Suprapubic skin (tissue), 4 donors: ENCODE measurements around the gene ZNF423. TPM values are rescaled to one million over a fixed set of nuclear protein-coding genes. Genes with fewer than 3 reads are reported as not detected.
"Not testable (repeated sequence)": the region's sequence is repeated elsewhere in the genome, so short reads cannot be mapped to it uniquely, and the experiment has no call there.

Experiments
- DNase-seq, 2 donors: peaks; one replicate each; pipeline ENCODE4 v3.0.0-alpha.2; 2019; ENCODE audit warnings: low spot score in 2 of 2
- H3K27ac ChIP-seq: fragments of 200-600 bp; sonication (generic); one replicate; pipeline ENCODE4 v1.5.1; 2019
- H3K27me3 ChIP-seq: fragments of 200-600 bp; sonication (generic); one replicate; pipeline ENCODE4 v1.5.1; 2019
- H3K36me3 ChIP-seq: fragments of 200-600 bp; sonication (generic); one replicate; pipeline ENCODE4 v1.5.1; 2019
- H3K4me1 ChIP-seq: fragments of 200-600 bp; sonication (generic); one replicate; pipeline ENCODE4 v1.5.1; 2019
- H3K4me3 ChIP-seq: fragments of 200-600 bp; sonication (generic); one replicate; pipeline ENCODE4 v1.5.1; 2019; ENCODE audit warnings: mild to moderate bottlenecking
- H3K9me3 ChIP-seq: fragments of 200-600 bp; sonication (generic); one replicate; pipeline ENCODE4 v1.5.1; 2019
- EP300 ChIP-seq: sonication (generic); formaldehyde crosslinking; IDR thresholded peaks from one replicate; pipeline ENCODE4 v1.6.1; 2017; ENCODE audit warnings: antibody characterized with exemption
- POLR2A ChIP-seq, 2 donors: fragments of 450-650 bp; IDR thresholded peaks; one replicate each; pipeline ENCODE4 v1.6.1; 2017; ENCODE audit warnings: antibody characterized with exemption in 2 of 2, mild to moderate bottlenecking in 2 of 2, moderate library complexity in 2 of 2
- POLR2AphosphoS5 ChIP-seq, 3 donors: sonication (generic); formaldehyde crosslinking; IDR thresholded peaks; one replicate each; pipeline ENCODE4 v1.6.1; 2017; ENCODE audit warnings: antibody characterized with exemption in 3 of 3
- WGBS: methylation state at CpG from one replicate; pipeline ENCODE4 v1.1.5; 2018; 5-methylcytosine and 5-hydroxymethylcytosine counted together
- total RNA-seq, 4 donors: library from RNA; depleted of rRNA; stranded (reverse); fragments of >200 nt; gene quantifications; one replicate each; pipeline ENCODE4 v1.1.0, GENCODE V29; 2016
- TF ChIP-seq, protein P1 (sequence below), 2 donors: fragments of 200-600 bp in 1 of 2; fragments of 450-650 bp in 1 of 2; sonication (generic) in 1 of 2; IDR thresholded peaks; one replicate each; pipeline ENCODE4 v1.5.1; 2016 to 2019; ENCODE audit warnings: antibody characterized with exemption in 2 of 2, mild to moderate bottlenecking in 1 of 2, moderate library complexity in 1 of 2

The ZNF423 gene
- total RNA-seq, 4 donors from 2014 or later: 1.3 to 5.3 (median 1.9) TPM

- WGBS: 98% methylated on average over 6 of the region's 7 CpGs
- H3K36me3 ChIP-seq: no peaks in the 10 kb centered on the region
- H3K27me3 ChIP-seq: no peaks in the 10 kb centered on the region
- H3K4me1 ChIP-seq: no peaks in the 10 kb centered on the region
- no peak overlapping the region for H3K27ac ChIP-seq
- no peak for DNase-seq
- TF ChIP-seq, protein P1, sequence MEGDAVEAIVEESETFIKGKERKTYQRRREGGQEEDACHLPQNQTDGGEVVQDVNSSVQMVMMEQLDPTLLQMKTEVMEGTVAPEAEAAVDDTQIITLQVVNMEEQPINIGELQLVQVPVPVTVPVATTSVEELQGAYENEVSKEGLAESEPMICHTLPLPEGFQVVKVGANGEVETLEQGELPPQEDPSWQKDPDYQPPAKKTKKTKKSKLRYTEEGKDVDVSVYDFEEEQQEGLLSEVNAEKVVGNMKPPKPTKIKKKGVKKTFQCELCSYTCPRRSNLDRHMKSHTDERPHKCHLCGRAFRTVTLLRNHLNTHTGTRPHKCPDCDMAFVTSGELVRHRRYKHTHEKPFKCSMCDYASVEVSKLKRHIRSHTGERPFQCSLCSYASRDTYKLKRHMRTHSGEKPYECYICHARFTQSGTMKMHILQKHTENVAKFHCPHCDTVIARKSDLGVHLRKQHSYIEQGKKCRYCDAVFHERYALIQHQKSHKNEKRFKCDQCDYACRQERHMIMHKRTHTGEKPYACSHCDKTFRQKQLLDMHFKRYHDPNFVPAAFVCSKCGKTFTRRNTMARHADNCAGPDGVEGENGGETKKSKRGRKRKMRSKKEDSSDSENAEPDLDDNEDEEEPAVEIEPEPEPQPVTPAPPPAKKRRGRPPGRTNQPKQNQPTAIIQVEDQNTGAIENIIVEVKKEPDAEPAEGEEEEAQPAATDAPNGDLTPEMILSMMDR (IDR thresholded peaks at IDR 0.05): no peak
- no peak for TF ChIP-seq EP300
- no peak for TF ChIP-seq POLR2A (IDR thresholded peaks at IDR 0.05)
- no peak for TF ChIP-seq POLR2AphosphoS5 (IDR thresholded peaks at IDR 0.05)
- no peak overlapping the region for H3K4me3 ChIP-seq
- H3K9me3 ChIP-seq: no peaks in the 10 kb centered on the region
These were observed 176.8 kb downstream of the ZNF423 start for GRCh38 chr16:49679095-49679494.

GRCh38 chr16:49677661-49678060 lies 178.3 kb downstream of the ZNF423 start:
- not testable (repeated sequence) for H3K36me3 ChIP-seq, H3K27me3 ChIP-seq, H3K27ac ChIP-seq, H3K4me3 ChIP-seq, DNase-seq, H3K9me3 ChIP-seq, H3K4me1 ChIP-seq
- 83% methylated on average over 6 of the region's 6 CpGs for WGBS

DNA sequence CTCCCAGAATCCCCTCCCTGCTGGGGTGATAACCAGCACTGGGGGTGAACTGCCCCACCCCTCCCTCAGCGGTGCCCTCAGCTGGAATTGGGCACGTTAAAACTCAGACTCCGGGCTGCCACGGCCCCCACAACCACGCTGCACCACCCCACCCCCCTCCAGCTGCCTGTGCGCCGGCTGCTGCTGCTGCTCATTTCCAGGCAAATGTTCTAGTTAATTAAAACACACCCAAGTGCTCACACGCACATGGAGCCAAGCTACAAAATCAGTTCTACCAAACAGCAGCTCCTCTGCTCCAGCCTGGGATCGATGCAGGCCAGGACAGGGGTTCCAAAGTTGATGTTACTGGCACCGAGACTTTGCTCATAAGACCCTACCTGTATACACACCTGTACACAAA lies 180.5 kb downstream of the ZNF423 start:
- TF ChIP-seq POLR2A (IDR thresholded peaks at IDR 0.05): no peak
- TF ChIP-seq EP300: no peak
- no peak for TF ChIP-seq POLR2AphosphoS5 (IDR thresholded peaks at IDR 0.05)
- TF ChIP-seq, protein P1 (IDR thresholded peaks at IDR 0.05): no peak
- no peaks in the 10 kb centered on the region for H3K4me1 ChIP-seq
- DNase-seq: no peak
- H3K36me3 ChIP-seq: no peaks in the 10 kb centered on the region
- no peaks in the 10 kb centered on the region for H3K27me3 ChIP-seq
- H3K9me3 ChIP-seq: no peaks in the 10 kb centered on the region
- no peak overlapping the region for H3K27ac ChIP-seq
- H3K4me3 ChIP-seq: no peak overlapping the region
- 20% methylated on average over 1 of the region's 10 CpGs for WGBS

DNA sequence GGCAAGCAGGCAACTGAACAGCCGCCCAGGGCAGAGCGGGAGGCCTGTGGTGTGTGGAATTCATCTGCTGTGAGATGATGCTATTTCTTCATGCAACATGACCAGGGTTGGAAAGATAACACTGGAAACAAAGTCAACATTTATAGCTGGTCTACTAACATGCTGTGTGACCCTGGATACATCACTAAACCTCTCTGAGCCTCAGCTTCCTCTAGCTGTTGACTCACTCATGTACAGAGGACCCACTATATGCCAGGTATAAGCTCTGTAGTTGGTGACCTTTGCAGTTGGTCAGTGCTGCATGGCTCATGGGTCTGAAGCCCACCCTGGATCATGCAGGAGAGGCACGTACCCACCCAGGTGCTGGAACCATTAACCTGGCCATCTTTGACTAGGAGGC lies 180.9 kb downstream of the ZNF423 start:
- TF ChIP-seq POLR2A (IDR thresholded peaks at IDR 0.05): no peak
- TF ChIP-seq POLR2AphosphoS5 (IDR thresholded peaks at IDR 0.05): no peak
- no peak for TF ChIP-seq EP300
- TF ChIP-seq, protein P1 (IDR thresholded peaks at IDR 0.05): no peak
- no peak for DNase-seq
- 94% methylated on average over 2 of the region's 3 CpGs for WGBS

DNA sequence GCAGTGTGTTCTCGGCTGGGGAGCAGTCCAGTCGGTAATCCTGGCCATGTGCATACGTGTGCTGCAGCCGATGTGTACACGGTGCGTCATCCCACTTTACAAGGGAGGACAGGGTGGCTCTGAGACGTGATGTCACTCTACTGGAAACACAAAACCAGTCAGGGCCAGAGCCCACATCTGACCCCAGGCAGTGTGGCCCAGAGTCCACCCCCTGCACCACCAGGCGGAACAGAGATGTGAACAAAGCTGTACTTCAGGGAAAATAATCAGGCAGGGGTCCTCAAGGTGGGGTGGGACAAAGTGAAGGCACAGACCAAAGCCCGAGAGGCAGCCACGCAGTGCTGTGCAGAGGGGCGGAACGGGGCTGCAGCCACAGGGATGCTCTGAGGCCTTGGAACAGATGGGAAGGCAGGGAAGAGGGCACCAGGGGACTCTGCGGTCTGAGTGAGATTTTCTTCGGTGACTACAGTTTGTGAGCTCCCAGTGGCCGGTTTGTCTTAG lies 181.5 kb downstream of the ZNF423 start:
- H3K36me3 ChIP-seq: no peaks in the 10 kb centered on the region
- no peaks in the 10 kb centered on the region for H3K27me3 ChIP-seq
- 88% methylated on average over 14 of the region's 15 CpGs for WGBS
- H3K4me1 ChIP-seq: no peaks in the 10 kb centered on the region
- no peak overlapping the region for H3K4me3 ChIP-seq
- no peaks in the 10 kb centered on the region for H3K9me3 ChIP-seq
- no peak for DNase-seq
- H3K27ac ChIP-seq: no peak overlapping the region
- TF ChIP-seq, protein P1 (IDR thresholded peaks at IDR 0.05): no peak
- TF ChIP-seq POLR2AphosphoS5 (IDR thresholded peaks at IDR 0.05) (no peak), POLR2A (IDR thresholded peaks at IDR 0.05) (no peak), EP300 (no peak)

More for the DNA sequence above, 180.9 kb downstream of the ZNF423 start:
- no peak overlapping the region for H3K27ac ChIP-seq
- no peaks in the 10 kb centered on the region for H3K4me1 ChIP-seq
- H3K36me3 ChIP-seq: no peaks in the 10 kb centered on the region
- H3K9me3 ChIP-seq: no peaks in the 10 kb centered on the region
- no peaks in the 10 kb centered on the region for H3K27me3 ChIP-seq
- H3K4me3 ChIP-seq: no peak overlapping the region

DNA sequence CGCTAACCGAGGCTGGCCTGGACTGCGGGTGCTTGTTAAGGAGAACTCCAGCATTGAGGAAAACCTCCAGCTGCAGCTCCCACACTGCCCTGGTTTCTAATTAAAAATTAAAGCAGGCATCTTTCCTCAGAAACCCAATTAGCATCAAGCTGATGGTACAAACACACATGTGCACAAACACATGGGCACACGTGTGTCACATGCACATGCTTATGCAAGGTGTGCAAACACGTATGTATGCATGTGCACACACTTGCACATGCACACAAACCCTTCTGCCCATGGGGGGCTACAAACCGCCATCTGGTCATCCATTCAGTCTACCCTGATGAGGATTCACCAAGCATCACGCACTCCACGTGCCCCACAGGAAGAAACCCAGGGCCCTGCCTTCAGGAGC lies 182.5 kb downstream of the ZNF423 start:
- TF ChIP-seq POLR2A (IDR thresholded peaks at IDR 0.05): no peak
- no peak for TF ChIP-seq EP300
- TF ChIP-seq, protein P1 (IDR thresholded peaks at IDR 0.05): no peak
- TF ChIP-seq POLR2AphosphoS5 (IDR thresholded peaks at IDR 0.05): no peak
- H3K36me3 ChIP-seq: no peaks in the 10 kb centered on the region
- DNase-seq: no peak
- H3K4me3 ChIP-seq: no peak overlapping the region
- H3K9me3 ChIP-seq: no peaks in the 10 kb centered on the region
- H3K27ac ChIP-seq: no peak overlapping the region
- no peaks in the 10 kb centered on the region for H3K4me1 ChIP-seq
- WGBS: 79% methylated on average over 8 of the region's 8 CpGs
- no peaks in the 10 kb centered on the region for H3K27me3 ChIP-seq
